Measurements from ENCODE around the gene TMEFF2. TPM values are rescaled to one million over a fixed set of nuclear protein-coding genes. Genes with fewer than 3 reads are reported as not detected.
A peak's percentile ranks its signal among the peaks of the same experiment; 100 is the strongest.

TMEFF2 gene
- total RNA-seq, 1 experiment from 2014 or later: not detected

- no peak for DNase-seq (ENCODE audit: low read depth)
These were observed 183.5 kb downstream of the TMEFF2 start for GRCh38 chr2:192011196-192011595.

DNA sequence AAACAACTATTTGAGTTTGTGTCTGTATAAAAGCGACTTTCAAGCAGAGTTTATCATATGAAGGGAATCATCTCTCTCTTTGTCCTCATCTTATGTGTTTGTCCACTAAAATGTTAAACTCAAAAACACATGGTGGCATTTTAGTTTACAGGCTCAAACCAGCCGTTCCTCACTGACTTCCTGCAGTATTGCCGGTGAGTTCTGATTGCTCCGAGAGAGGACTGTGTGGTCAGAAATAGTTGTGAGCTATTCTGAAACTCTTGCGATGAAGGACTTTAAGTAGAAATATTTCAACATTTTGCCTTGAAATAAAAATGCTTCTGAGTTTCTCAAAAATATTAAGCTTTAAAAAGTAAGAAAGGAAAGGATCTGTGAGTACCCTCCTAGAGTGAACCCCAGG, 184.7 kb downstream of the TMEFF2 start:
- DNase-seq (ENCODE audit: low read depth): no peak

DNA sequence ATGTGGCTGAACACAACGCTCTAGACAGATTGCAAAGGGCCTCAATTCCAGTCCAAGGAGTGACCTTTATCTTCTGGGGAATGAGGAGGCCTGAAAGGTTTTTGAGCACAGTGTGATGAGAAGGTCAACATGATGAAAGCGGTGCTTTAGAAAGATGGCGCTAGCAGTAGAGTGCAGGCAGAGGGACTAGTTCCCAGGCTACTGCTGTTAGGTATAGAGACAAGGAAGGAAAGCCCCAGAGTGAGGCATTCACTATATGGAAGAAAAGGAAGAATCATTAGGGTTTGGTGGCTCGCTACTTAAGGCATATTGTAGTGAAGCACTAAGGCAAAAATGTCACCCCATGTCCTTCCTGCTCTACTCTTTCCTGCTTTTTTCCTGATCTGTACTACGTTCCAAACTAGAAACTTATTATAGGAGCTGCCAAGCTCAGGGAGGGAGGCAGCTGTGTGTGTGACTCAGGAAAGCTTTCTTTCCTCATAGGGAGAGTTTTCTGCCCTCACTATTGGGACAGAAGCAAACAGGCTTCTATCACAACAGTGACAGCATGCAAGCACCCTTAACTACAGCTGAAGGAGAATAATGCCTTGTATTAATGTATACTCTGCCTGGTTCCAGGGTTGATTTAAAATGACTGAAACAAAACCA, 187.0 kb downstream of the TMEFF2 start:
- DNase-seq (ENCODE audit: low read depth): no peak

- no peak for DNase-seq (ENCODE audit: low read depth)
These were observed 189.5 kb downstream of the TMEFF2 start for GRCh38 chr2:192005211-192005610.

DNA sequence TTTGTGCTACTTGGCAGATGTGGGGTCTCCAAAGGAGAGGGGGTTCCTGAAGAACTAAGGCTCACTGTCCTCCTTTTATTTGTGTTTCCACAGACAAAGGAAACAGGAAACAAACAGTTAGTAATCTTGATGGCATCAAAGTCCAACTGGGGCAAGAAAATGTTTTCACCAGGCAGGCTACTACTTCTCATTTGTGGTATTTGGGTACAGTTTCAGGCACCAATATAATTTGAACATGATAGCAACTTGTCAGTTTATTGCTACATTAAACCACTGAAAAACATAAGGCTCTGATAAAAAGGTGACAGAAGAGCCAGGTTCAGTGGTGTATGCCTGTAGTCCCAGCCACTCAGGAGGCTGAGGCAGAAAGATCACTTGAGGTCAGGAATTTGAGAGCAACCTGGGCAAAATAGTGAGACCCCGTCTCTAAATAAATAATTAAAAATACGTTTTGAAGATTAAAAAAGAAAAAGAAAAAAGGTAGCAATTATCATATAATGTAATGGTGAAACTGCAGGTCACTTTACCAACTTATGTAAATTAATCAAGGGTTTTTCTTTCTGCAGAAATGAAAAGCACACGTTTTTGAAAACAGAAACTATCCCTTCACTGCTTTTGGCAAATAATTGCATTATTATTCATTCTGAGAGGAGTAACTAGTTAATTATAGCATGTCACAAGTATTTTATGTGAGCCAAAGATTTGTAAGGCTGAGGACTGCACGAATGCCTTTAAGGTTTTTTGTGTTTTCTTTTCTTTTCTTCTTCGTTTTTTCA, 190.4 kb downstream of the TMEFF2 start:
- no peak for DNase-seq (ENCODE audit: low read depth)

DNA sequence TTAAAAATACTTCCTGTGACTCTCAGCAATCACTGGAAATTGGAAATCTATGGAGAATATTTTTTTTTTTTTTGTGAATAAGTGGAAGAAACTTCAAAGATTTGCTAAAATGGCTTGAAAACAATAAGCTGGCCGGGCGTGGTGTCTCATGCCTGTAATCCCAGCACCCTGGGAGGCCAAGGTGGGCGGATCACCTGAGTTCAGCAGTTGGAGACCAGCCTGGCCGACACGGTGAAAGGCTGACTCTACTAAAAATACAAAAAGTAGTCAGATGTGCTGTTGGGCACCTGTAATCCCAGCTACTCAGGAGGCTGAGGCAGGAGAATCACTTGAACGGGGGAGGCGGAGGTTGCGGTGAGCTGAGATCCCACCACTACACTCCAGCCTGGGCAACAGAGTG, 192.3 kb downstream of the TMEFF2 start:
- peak; percentile 20 for DNase-seq (ENCODE audit: low read depth)

DNA sequence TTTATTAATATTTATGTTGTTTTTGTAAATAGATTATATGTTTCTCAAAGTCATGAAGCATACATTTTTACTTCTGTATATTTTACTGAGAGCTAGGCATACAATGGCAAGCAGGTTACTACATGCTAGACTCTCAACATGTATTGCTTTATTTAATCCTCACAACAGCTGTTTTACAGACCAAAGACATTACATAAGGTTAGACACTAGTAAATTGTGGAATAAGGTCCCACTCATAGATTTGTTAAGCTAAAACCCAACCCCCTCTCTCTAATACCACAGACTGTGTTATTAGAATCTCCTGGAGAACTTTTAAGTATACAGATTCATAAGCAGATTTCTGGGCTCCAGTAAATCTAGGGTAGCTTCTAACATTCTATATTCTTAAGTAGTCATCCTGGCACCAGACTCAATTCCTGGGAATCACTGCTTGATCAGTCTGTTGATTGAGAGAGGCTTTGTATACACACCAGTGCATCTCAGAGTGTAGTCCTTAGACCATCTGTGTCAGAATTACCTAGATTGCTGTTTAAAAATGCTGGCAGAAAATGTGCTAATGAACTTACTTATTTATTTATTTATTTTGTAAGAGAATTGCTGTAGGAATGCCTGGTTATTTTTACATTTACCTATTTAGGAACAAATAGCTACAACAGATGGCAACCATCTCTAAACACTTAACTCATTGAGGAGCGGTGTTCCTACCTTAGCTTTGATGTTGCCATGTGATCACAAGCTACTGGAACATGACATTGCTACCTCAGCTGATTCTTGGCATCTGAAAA, 194.3 kb downstream of the TMEFF2 start:
- no peak for DNase-seq (ENCODE audit: low read depth)

GRCh38 chr2:191999101-191999841, 195.5 kb downstream of the TMEFF2 start:
- DNase-seq (ENCODE audit: low read depth): no peak

- DNase-seq (ENCODE audit: low read depth): no peak
These were observed 199.4 kb downstream of the TMEFF2 start for GRCh38 chr2:191995285-191995684.

DNA sequence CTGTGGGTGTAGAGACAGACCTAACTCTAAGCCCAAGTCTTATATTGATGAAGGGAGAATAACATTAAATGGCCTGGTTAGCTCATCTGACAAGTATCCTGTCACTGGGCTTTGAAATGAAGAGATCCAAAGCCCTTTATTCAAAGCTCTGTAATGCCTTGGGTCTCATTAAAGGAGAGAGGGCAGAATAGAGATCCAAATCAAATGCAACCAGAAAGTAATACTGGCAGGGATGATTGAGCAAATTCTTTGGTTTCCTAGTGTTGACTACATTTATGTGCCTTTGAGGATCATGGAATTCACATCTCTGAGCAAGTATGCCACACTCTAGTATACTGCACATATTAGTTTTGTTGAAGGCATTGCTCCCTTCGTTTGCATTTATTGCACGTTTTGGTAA, 200.0 kb downstream of the TMEFF2 start:
- no peak for DNase-seq (ENCODE audit: low read depth)

GRCh38 chr2:191991442-191991841, 203.3 kb downstream of the TMEFF2 start:
- no peak for DNase-seq (ENCODE audit: low read depth)

GRCh38 chr2:191985740-191986139, 209.0 kb downstream of the TMEFF2 start:
- DNase-seq (ENCODE audit: low read depth): no peak

DNA sequence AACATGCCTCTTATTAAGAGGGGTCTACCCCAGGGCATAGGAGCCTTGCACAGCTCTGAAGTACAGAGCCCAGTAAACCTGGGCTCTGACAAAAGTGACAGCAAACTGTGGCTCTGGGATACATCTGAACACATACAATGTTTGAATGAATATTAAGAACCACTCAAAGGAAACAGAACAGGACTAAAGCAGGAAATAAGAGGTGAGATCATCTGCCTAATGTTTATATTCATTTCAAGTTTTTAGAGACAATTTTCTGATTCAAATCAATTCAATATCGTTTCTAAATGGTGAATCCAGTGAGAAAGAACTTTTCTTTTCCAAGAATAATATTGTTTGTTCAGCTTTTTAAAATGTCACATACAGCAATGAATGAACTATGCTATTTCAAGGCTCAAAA, 211.1 kb downstream of the TMEFF2 start:
- DNase-seq (ENCODE audit: low read depth): no peak

- no peak for DNase-seq (ENCODE audit: low read depth)
These were observed 211.5 kb downstream of the TMEFF2 start for GRCh38 chr2:191983186-191983585.

DNA sequence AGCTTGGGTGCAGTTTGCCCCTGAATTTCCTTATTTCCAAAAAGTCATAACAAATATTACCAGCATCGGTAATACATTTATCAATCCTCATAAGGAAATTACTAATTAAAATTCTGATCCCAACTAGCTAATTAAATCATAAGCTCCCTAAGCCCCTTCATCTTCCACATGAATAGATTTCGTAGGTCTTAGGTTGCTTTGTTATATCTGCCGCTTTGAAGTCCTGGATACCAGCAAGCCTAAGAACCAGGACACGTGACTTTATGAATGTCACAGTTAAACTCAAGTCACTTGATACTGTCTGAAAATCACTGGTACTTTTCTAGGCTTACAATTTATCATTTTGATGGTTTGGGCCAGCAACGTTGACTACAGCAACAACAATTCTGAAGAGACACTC, 213.0 kb downstream of the TMEFF2 start:
- no peak for DNase-seq (ENCODE audit: low read depth)

- DNase-seq (ENCODE audit: low read depth): no peak
These were observed 214.2 kb downstream of the TMEFF2 start for GRCh38 chr2:191980483-191980882.

- no peak for DNase-seq (ENCODE audit: low read depth)
These were observed 215.5 kb downstream of the TMEFF2 start for GRCh38 chr2:191979221-191979730.

DNA sequence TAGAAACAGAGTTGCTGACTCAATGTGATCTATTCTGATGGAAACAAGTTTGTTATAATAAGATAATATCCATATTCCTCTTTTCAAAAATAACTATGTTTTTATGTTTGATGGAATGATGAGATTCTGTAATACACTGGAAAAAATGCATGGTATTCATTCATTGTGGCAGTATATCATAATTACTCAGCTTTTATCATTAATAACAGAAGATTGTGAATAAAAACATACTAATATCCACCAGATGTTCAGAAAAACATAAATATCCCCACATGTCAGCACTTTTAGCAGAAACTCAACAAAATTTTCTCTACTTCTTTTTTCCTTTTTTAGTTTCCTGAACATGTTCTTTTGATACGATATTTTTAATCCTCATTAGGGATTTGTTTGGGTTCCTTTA, 217.0 kb downstream of the TMEFF2 start:
- no peak for DNase-seq (ENCODE audit: low read depth)

- peak; percentile 30 for DNase-seq (ENCODE audit: low read depth)
These were observed 218.3 kb downstream of the TMEFF2 start for GRCh38 chr2:191976436-191976835.

DNA sequence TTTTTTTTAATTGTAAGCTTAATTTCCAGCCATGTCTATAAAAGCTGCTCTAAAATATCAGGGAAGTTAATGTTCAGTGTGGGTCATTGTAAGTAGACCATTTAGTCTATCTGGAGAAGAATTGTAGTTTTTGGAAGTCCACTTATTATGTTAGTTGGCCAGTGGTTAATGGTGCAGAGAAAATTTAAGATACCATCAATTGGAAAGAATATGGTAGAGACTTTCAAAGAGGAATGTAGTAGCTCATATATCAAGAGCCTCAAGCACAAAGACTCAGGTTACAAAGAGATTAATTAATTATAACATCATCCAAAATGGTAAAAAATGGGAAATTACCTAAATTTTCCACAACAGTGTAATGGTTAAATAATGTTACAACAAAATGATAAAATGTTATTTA, 220.1 kb downstream of the TMEFF2 start:
- DNase-seq (ENCODE audit: low read depth): no peak

- DNase-seq (ENCODE audit: low read depth): no peak
These were observed 223.9 kb downstream of the TMEFF2 start for GRCh38 chr2:191970867-191971266.

- no peak for DNase-seq (ENCODE audit: low read depth)
These were observed 226.6 kb downstream of the TMEFF2 start for GRCh38 chr2:191968120-191968519.

Measured in Daoy (cell line).